ENCODE results near the gene FMO2.

DNA sequence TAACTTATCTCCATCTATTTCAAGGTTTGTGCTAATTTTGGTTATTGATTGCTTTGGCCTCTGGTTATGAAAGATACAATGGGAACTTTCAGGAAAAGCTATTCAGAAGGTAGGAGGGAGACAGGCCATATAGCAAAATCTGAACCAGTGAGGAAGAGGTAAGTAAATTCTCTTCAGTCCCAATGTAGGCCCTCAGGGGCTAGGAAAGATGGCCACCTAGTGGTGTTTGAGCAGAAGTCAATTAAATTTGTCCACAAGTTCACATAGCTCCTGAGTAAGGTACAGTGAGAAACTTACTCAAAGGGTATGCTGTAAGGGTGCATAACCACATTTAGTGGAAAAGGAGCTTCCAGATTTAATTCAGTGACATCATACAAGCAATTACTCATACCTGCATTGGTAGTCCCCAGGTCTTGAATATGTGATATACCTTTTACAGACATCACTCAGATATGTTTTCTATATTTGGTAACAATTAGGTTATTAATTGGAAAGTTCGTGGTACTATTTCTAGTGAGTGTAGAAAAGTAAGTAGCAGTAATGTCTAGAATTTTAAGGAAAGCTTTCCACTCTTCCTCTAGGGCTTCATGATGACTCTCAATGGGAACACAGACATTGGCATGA, 41.8 kb downstream of the FMO2 start:
- TF ChIP-seq, protein P1, sequence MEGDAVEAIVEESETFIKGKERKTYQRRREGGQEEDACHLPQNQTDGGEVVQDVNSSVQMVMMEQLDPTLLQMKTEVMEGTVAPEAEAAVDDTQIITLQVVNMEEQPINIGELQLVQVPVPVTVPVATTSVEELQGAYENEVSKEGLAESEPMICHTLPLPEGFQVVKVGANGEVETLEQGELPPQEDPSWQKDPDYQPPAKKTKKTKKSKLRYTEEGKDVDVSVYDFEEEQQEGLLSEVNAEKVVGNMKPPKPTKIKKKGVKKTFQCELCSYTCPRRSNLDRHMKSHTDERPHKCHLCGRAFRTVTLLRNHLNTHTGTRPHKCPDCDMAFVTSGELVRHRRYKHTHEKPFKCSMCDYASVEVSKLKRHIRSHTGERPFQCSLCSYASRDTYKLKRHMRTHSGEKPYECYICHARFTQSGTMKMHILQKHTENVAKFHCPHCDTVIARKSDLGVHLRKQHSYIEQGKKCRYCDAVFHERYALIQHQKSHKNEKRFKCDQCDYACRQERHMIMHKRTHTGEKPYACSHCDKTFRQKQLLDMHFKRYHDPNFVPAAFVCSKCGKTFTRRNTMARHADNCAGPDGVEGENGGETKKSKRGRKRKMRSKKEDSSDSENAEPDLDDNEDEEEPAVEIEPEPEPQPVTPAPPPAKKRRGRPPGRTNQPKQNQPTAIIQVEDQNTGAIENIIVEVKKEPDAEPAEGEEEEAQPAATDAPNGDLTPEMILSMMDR (IDR thresholded peaks at IDR 0.05) = peak; percentile 30 to 95 (median 83)
- no peak for TF ChIP-seq POLR2A (IDR thresholded peaks at IDR 0.05)

Data from body of pancreas (tissue), 4 donors.